PC-3 (cell line): ENCODE data around the gene DGCR6L. TPM values are rescaled to one million over a fixed set of nuclear protein-coding genes. Genes with fewer than 3 reads are reported as not detected.
A peak's percentile ranks its signal among the peaks of the same experiment; 100 is the strongest.

Source experiments
- ATAC-seq: fragments of 200-7000 bp; cut with Tn5 transposase; 2 replicates; pipeline ENCODE4 v1.9.1; 2020; ENCODE audit warnings: mild to moderate bottlenecking, moderate library complexity
- BruUV-seq: library from RNA; stranded (reverse); fragments of 400-500 nt; replicated peaks from 2 replicates; lab custom pipeline; 2021; lab: Mats Ljungman, UMichigan
- CTCF ChIA-PET: fragments of 300-600 bp; sonication (Branson Sonifier 250); formaldehyde crosslinking; loops from one replicate; lab custom pipeline; 2022; ENCODE audit warnings: antibody characterized with exemption; lab: Charles Lee
- POLR2A ChIA-PET: fragments of 300-600 bp; sonication (Branson Sonifier 250); formaldehyde crosslinking; loops from one replicate; lab custom pipeline; 2022; ENCODE audit warnings: antibody characterized with exemption; ENCODE audit not compliant: unreplicated experiment; lab: Charles Lee
- DNase-seq: peaks from one replicate; pipeline ENCODE4 v3.0.0-alpha.2; 2015
- H2AFZ ChIP-seq: fragments of 300-600 bp; sonication (generic); 2 replicates; pipeline ENCODE4 v1.6.0; 2016; ENCODE audit warnings: antibody characterized with exemption, low read length
- H3F3A ChIP-seq: fragments of 300-600 bp; sonication (generic); one replicate; pipeline ENCODE4 v1.6.0; 2017; ENCODE audit warnings: antibody characterized with exemption, low read length, control low read depth, mild to moderate bottlenecking; ENCODE audit not compliant: unreplicated experiment
- H3K27ac ChIP-seq: fragments of 300-600 bp; sonication (generic); 2 replicates; pipeline ENCODE4 v1.5.1; 2016; ENCODE audit warnings: mild to moderate bottlenecking, low read length
- H3K27me3 ChIP-seq: fragments of 300-600 bp; sonication (generic); 2 replicates; pipeline ENCODE4 v1.6.1; 2016; ENCODE audit warnings: low read length, mixed read lengths
- H3K36me3 ChIP-seq: fragments of 300-600 bp; sonication (generic); 2 replicates; pipeline ENCODE4 v1.6.1; 2016; ENCODE audit warnings: low read depth, mixed run types, low read length, mixed read lengths
- H3K4me1 ChIP-seq: fragments of 300-600 bp; sonication (generic); 2 replicates; pipeline ENCODE4 v1.5.1; 2016; ENCODE audit warnings: low read length; ENCODE audit not compliant: insufficient read depth
- H3K4me2 ChIP-seq: fragments of 300-600 bp; sonication (generic); 2 replicates; pipeline ENCODE4 v1.6.0; 2016; ENCODE audit warnings: low read length
- H3K4me3 ChIP-seq: fragments of 300-600 bp; sonication (generic); 2 replicates; pipeline ENCODE4 v1.5.1; 2016; ENCODE audit warnings: mild to moderate bottlenecking, low read length, mixed read lengths
- H3K79me2 ChIP-seq: fragments of 300-600 bp; sonication (generic); 2 replicates; pipeline ENCODE4 v1.6.1; 2017; ENCODE audit warnings: low read length, mixed read lengths
- H3K9ac ChIP-seq: fragments of 300-600 bp; sonication (generic); 2 replicates; pipeline ENCODE4 v1.6.0; 2016; ENCODE audit warnings: mild to moderate bottlenecking, low read length
- H3K9me2 ChIP-seq: fragments of 300-600 bp; sonication (generic); replicated peaks from 2 replicates; pipeline ENCODE4 v1.6.1; 2016; ENCODE audit warnings: mixed run types, low read length, mixed read lengths
- H3K9me3 ChIP-seq: fragments of 300-600 bp; sonication (generic); 2 replicates; pipeline ENCODE4 v1.6.1; 2016; ENCODE audit warnings: low read length, mixed read lengths
- H4K20me1 ChIP-seq: fragments of 300-600 bp; sonication (generic); 2 replicates; pipeline ENCODE4 v1.6.1; 2016; ENCODE audit warnings: low read length, mixed read lengths
- EZH2 ChIP-seq: fragments of 300-600 bp; sonication (generic); IDR thresholded peaks from one replicate; pipeline ENCODE4 v1.6.1; 2017; ENCODE audit warnings: antibody characterized with exemption, mild to moderate bottlenecking, low read length; ENCODE audit not compliant: unreplicated experiment
- EZH2phosphoT487 ChIP-seq: fragments of 300-600 bp; sonication (generic); IDR thresholded peaks from 2 replicates; pipeline ENCODE4 v1.6.1; 2018; ENCODE audit warnings: mild to moderate bottlenecking, antibody characterized with exemption, low read length, borderline replicate concordance
- intact Hi-C: fragments of 100-400 bp; cut with micrococcal nuclease; formaldehyde crosslinking; loops from 2 replicates; pipeline ENCODE4 v1.9.0; 2023
- total RNA-seq: library from RNA; depleted of rRNA; stranded (reverse); fragments of >200 nt; gene quantifications from 2 replicates; pipeline ENCODE4 v1.2.3, GENCODE V29; 2014
- TF ChIP-seq, protein P1 (sequence below): fragments of 300-600 bp; sonication (generic); conservative IDR thresholded peaks from 2 replicates; pipeline ENCODE4 v1.5.1; 2017; ENCODE audit warnings: antibody characterized with exemption, low read depth, mild to moderate bottlenecking, low read length

Gene DGCR6L
- total RNA-seq, 1 experiment from 2014 or later = 78.1 TPM

DNA sequence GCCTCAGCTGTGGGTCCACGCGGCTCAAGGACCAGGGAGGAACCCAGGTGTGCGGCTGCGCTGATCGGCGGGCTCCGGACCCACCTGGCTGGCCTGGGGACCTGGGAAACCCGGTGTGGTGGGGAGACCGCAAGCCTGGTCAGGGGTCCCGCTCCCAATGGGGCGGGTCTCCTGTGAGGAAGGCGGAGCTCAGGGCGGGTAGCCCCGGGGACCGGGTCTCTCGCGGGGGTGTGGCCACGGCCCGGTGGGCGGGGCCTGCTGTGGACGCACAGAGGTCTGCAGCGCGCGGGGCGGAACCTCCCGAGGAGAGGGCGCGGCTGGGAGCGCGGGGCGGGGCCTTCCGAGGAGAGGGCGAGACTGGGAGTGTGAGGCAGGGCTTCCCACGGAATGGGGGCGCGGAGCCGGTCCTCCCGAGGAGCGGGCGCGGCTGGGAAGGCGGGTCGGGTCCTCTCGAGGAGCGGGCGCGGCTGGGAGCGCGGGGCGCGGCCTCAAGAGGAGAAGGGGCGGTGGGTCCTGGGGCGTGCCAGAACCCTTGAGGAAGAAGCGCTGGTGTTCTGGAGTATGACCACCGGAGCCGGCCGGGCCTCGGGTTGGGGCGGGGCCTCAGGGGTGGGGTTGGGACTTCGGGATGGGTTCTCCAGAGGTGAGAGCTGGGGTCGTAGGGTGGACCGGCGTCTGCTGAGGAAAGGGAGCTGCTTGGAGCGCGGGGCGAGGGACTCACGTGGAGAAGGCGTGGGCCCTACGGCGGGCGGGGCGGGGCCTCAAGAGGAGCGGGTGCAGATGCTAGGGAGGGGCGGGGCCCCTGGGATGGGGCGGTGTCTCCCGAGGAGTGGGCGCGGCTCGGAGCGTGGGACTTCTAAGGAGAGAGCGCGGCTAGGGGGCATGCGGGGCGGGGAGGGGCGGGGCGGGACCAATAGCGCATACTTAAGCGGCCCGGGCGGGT, 20.8 kb downstream of the DGCR6L start:
- Histone ChIP-seq H3K27ac (no peak overlapping the region), H3K36me3 (no peaks in the 10 kb centered on the region), H3F3A (no peaks in the 10 kb centered on the region), H3K4me3 (peak overlapping the region; percentile 61), H3K9ac (no peak overlapping the region), H2AFZ (peak overlapping the region; percentile 83), H3K4me2 (peak overlapping the region; percentile 77), H3K9me3 (no peaks in the 10 kb centered on the region), H3K27me3 (no peaks in the 10 kb centered on the region), H4K20me1 (no peaks in the 10 kb centered on the region), H3K9me2 (no peaks in the 10 kb centered on the region), H3K79me2 (no peaks in the 10 kb centered on the region), H3K4me1 (no peaks in the 10 kb centered on the region)
- TF ChIP-seq, protein P1, sequence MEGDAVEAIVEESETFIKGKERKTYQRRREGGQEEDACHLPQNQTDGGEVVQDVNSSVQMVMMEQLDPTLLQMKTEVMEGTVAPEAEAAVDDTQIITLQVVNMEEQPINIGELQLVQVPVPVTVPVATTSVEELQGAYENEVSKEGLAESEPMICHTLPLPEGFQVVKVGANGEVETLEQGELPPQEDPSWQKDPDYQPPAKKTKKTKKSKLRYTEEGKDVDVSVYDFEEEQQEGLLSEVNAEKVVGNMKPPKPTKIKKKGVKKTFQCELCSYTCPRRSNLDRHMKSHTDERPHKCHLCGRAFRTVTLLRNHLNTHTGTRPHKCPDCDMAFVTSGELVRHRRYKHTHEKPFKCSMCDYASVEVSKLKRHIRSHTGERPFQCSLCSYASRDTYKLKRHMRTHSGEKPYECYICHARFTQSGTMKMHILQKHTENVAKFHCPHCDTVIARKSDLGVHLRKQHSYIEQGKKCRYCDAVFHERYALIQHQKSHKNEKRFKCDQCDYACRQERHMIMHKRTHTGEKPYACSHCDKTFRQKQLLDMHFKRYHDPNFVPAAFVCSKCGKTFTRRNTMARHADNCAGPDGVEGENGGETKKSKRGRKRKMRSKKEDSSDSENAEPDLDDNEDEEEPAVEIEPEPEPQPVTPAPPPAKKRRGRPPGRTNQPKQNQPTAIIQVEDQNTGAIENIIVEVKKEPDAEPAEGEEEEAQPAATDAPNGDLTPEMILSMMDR = no peak
- no peak for TF ChIP-seq EZH2phosphoT487
- TF ChIP-seq EZH2 = no peak
- ChIA-PET POLR2A (no interaction called here), CTCF (no interaction called here)
- DNase-seq (peak; percentile 78), ATAC-seq (peak; percentile 85)
- intact Hi-C loops = no loop called here
- no TSS peak for BruUV-seq

DNA sequence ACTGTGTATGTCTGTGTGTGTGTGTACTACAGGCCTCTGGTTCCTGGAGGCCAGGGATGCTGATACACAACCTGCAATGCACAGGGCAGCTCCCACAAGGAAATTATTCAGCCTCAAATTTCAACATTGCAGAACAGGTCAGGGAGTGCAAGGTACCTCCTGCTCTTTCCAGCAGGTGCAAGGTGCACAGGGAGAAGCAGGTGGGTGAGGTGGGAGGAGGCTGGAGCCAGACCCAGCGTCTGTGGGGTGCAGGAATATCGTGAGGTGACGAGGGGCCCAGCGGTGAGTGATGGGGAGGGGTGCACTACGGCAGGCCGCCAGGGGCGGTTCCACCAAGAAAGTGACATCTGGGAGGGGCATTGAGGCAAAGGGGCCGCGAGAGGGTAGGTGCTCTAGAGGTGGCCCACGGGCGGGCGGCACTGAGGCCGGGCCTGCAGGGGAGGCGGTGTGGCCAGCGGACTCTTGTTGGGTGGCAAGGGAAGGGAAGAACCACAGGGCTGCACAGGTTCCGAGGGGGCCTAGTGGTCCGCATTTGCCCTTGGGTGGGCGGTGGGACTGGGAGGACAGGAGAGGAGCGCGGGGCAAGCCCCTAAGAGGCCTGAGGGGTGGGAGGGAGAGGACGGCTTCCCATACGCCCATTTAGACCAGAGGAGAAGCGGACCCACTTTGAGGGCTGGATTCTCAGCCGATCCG, 21.6 kb downstream of the DGCR6L start:
- intact Hi-C loops = no loop called here
- TF ChIP-seq EZH2 = no peak
- TF ChIP-seq, protein P1 = no peak
- TF ChIP-seq EZH2phosphoT487 = no peak
- H4K20me1 ChIP-seq = no peaks in the 10 kb centered on the region
- no peaks in the 10 kb centered on the region for H3K79me2 ChIP-seq
- H3K27me3 ChIP-seq = no peaks in the 10 kb centered on the region
- H3K4me2 ChIP-seq = no peak overlapping the region
- no peak overlapping the region for H2AFZ ChIP-seq
- BruUV-seq = no TSS peak
- DNase-seq = no peak
- ChIA-PET CTCF (no interaction called here), POLR2A (no interaction called here)
- H3K36me3 ChIP-seq = no peaks in the 10 kb centered on the region
- no peak for ATAC-seq
- no peaks in the 10 kb centered on the region for H3F3A ChIP-seq
- no peaks in the 10 kb centered on the region for H3K9me3 ChIP-seq
- no peaks in the 10 kb centered on the region for H3K9me2 ChIP-seq
- H3K4me3 ChIP-seq = no peak overlapping the region
- no peak overlapping the region for H3K9ac ChIP-seq
- H3K27ac ChIP-seq = no peak overlapping the region
- H3K4me1 ChIP-seq = no peaks in the 10 kb centered on the region
